Measurements from ENCODE around the gene GPR37L1.

GRCh38 chr1:202159534-202160371, 37.0 kb downstream of the GPR37L1 start:
- TF ChIP-seq, protein P1, sequence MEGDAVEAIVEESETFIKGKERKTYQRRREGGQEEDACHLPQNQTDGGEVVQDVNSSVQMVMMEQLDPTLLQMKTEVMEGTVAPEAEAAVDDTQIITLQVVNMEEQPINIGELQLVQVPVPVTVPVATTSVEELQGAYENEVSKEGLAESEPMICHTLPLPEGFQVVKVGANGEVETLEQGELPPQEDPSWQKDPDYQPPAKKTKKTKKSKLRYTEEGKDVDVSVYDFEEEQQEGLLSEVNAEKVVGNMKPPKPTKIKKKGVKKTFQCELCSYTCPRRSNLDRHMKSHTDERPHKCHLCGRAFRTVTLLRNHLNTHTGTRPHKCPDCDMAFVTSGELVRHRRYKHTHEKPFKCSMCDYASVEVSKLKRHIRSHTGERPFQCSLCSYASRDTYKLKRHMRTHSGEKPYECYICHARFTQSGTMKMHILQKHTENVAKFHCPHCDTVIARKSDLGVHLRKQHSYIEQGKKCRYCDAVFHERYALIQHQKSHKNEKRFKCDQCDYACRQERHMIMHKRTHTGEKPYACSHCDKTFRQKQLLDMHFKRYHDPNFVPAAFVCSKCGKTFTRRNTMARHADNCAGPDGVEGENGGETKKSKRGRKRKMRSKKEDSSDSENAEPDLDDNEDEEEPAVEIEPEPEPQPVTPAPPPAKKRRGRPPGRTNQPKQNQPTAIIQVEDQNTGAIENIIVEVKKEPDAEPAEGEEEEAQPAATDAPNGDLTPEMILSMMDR (IDR thresholded peaks at IDR 0.05), result no peak
- no peak for TF ChIP-seq EP300 (IDR thresholded peaks at IDR 0.05)
